H9 (cell line): ENCODE results near the gene AP4S1. TPM values are rescaled to one million over a fixed set of nuclear protein-coding genes. Genes with fewer than 3 reads are reported as not detected.

Experiments used
- DNase-seq: peaks from one replicate; pipeline ENCODE4 v3.0.0-alpha.2; 2017
- H2AFZ ChIP-seq: one replicate; pipeline ENCODE4 v1.6.1; 2013; ENCODE audit warnings: mild to moderate bottlenecking, low read length, control low read depth, moderate library complexity
- H2AK5ac ChIP-seq: 2 replicates; pipeline ENCODE4 v1.6.1; 2013; ENCODE audit warnings: low read length, control low read depth, mixed read lengths; ENCODE audit not compliant: insufficient read length
- H2BK120ac ChIP-seq: one replicate; pipeline ENCODE4 v1.6.1; 2013; ENCODE audit warnings: low read depth, mild to moderate bottlenecking, low read length, control low read depth, inconsistent platforms; ENCODE audit not compliant: poor library complexity, severe bottlenecking
- H2BK12ac ChIP-seq: 2 replicates; pipeline ENCODE4 v1.6.1; 2013; ENCODE audit warnings: low read length, control low read depth, mixed read lengths, low read depth; ENCODE audit not compliant: insufficient read length
- H2BK15ac ChIP-seq: 2 replicates; pipeline ENCODE4 v1.6.1; 2013; ENCODE audit warnings: low read depth, low read length, control low read depth
- H2BK20ac ChIP-seq: one replicate; pipeline ENCODE4 v1.6.1; 2013; ENCODE audit warnings: low read depth, mild to moderate bottlenecking, low read length, control low read depth, inconsistent platforms; ENCODE audit not compliant: poor library complexity, severe bottlenecking
- H2BK5ac ChIP-seq: 2 replicates; pipeline ENCODE4 v1.6.1; 2013; ENCODE audit warnings: low read length, control low read depth, mixed read lengths; ENCODE audit not compliant: insufficient read length
- H3K14ac ChIP-seq: 2 replicates; pipeline ENCODE4 v1.6.1; 2013; ENCODE audit warnings: low read length, control low read depth; ENCODE audit not compliant: insufficient read depth
- H3K18ac ChIP-seq: 2 replicates; pipeline ENCODE4 v1.6.1; 2013; ENCODE audit warnings: low read depth, mild to moderate bottlenecking, mixed read lengths, low read length, control low read depth; ENCODE audit not compliant: insufficient read length
- H3K23ac ChIP-seq: 2 replicates; pipeline ENCODE4 v1.6.1; 2013; ENCODE audit warnings: low read length, control low read depth, mixed read lengths, low read depth; ENCODE audit not compliant: insufficient read length
- H3K23me2 ChIP-seq: 2 replicates; pipeline ENCODE4 v1.6.1; 2013; ENCODE audit warnings: low read depth, mild to moderate bottlenecking, mixed read lengths, low read length, control low read depth; ENCODE audit not compliant: insufficient read length, poor library complexity, severe bottlenecking
- H3K27ac ChIP-seq: 2 replicates; pipeline ENCODE4 v1.5.1; 2013; ENCODE audit warnings: low read length, control low read depth, mixed read lengths, low read depth; ENCODE audit not compliant: insufficient read length
- H3K27me3 ChIP-seq: 2 replicates; pipeline ENCODE4 v1.6.1; 2013; ENCODE audit warnings: low read length, control low read depth, inconsistent platforms; ENCODE audit not compliant: insufficient read depth
- H3K4ac ChIP-seq: 2 replicates; pipeline ENCODE4 v1.6.1; 2013; ENCODE audit warnings: low read depth, mild to moderate bottlenecking, control low read depth, inconsistent platforms, low read length, moderate library complexity
- H3K4me1 ChIP-seq: 2 replicates; pipeline ENCODE4 v1.6.1; 2013; ENCODE audit warnings: low read length, control low read depth, inconsistent platforms; ENCODE audit not compliant: insufficient read depth
- H3K4me2 ChIP-seq: 2 replicates; pipeline ENCODE4 v1.6.1; 2013; ENCODE audit warnings: low read length, control low read depth, mixed read lengths; ENCODE audit not compliant: insufficient read length, insufficient read depth
- H3K56ac ChIP-seq: 2 replicates; pipeline ENCODE4 v1.6.1; 2013; ENCODE audit warnings: low read depth, mild to moderate bottlenecking, mixed read lengths, low read length, control low read depth; ENCODE audit not compliant: insufficient read length
- H3K79me1 ChIP-seq: 2 replicates; pipeline ENCODE4 v1.6.1; 2013; ENCODE audit warnings: low read depth, mild to moderate bottlenecking, moderate library complexity, low read length, control low read depth, inconsistent platforms; ENCODE audit not compliant: insufficient read depth, poor library complexity, severe bottlenecking
- H3K79me2 ChIP-seq: 2 replicates; pipeline ENCODE4 v1.6.1; 2013; ENCODE audit warnings: low read length, control low read depth, inconsistent platforms; ENCODE audit not compliant: insufficient read depth
- H3K9ac ChIP-seq: 2 replicates; pipeline ENCODE4 v1.6.1; 2013; ENCODE audit warnings: low read length, control low read depth, mixed read lengths; ENCODE audit not compliant: insufficient read length; ENCODE audit errors: extremely low read depth
- H3K9me3 ChIP-seq: one replicate; pipeline ENCODE4 v1.6.1; 2013; ENCODE audit warnings: low read depth, low read length, inconsistent platforms; ENCODE audit not compliant: control insufficient read depth
- H3T11ph ChIP-seq: one replicate; pipeline ENCODE4 v1.6.1; 2013; ENCODE audit warnings: mild to moderate bottlenecking, low read length, control low read depth, inconsistent platforms
- H4K20me1 ChIP-seq: one replicate; pipeline ENCODE4 v1.6.1; 2013; ENCODE audit not compliant: control insufficient read depth, insufficient read length, insufficient read depth
- H4K5ac ChIP-seq: 2 replicates; pipeline ENCODE4 v1.6.1; 2013; ENCODE audit warnings: low read depth, mild to moderate bottlenecking, mixed read lengths, low read length, control low read depth; ENCODE audit not compliant: insufficient read length
- H4K8ac ChIP-seq: replicated peaks from 2 replicates; pipeline ENCODE4 v1.6.1; 2013; ENCODE audit warnings: low read length, control low read depth, mixed read lengths, low read depth; ENCODE audit not compliant: insufficient read length
- H4K91ac ChIP-seq: 2 replicates; pipeline ENCODE4 v1.6.1; 2013; ENCODE audit warnings: low read depth, mild to moderate bottlenecking, moderate library complexity, mixed read lengths, low read length, control low read depth; ENCODE audit not compliant: insufficient read length
- H3K27ac Mint-ChIP-seq, 3 experiments: 2 replicates in 2 of 3; 3 replicates in 1 of 3; pipeline ENCODE4 v1.8.0; 2020 to 2021; ENCODE audit warnings: mixed read lengths in 3 of 3, mild to moderate bottlenecking in 1 of 3, moderate library complexity in 1 of 3
- H3K27me3 Mint-ChIP-seq: 2 replicates; pipeline ENCODE4 v1.8.0; 2021; ENCODE audit warnings: low read depth, mild to moderate bottlenecking, moderate library complexity, mixed read lengths
- H3K36me3 Mint-ChIP-seq, 3 experiments: 2 replicates in 2 of 3; 3 replicates in 1 of 3; pipeline ENCODE4 v1.8.0; 2020 to 2021; ENCODE audit warnings: low read depth in 3 of 3, mixed read lengths in 3 of 3; ENCODE audit not compliant: insufficient read depth in 1 of 3
- H3K4me1 Mint-ChIP-seq, 2 experiments: 2 replicates each; pipeline ENCODE4 v1.8.0; 2020; ENCODE audit warnings: mixed read lengths in 2 of 2
- H3K4me3 Mint-ChIP-seq, 2 experiments: 2 replicates in 1 of 2; 3 replicates in 1 of 2; pipeline ENCODE4 v1.8.0; 2020 to 2021; ENCODE audit warnings: mild to moderate bottlenecking in 2 of 2, mixed read lengths in 2 of 2, moderate library complexity in 1 of 2
- H3K9me3 Mint-ChIP-seq, 2 experiments: 2 replicates in 1 of 2; 3 replicates in 1 of 2; pipeline ENCODE4 v1.8.0; 2020; ENCODE audit warnings: mild to moderate bottlenecking in 2 of 2, mixed read lengths in 2 of 2, moderate library complexity in 1 of 2
- WGBS: extraction: QIAGEN DNeasy Blood & Tissue Kit; methylation state at CpG from one replicate; pipeline ENCODE4 v1.1.7; 2013; ENCODE audit warnings: missing lambda C conversion rate, low lambda C conversion rate, mixed read lengths; ENCODE audit not compliant: insufficient read length; ENCODE audit errors: extremely low coverage; 5-methylcytosine and 5-hydroxymethylcytosine counted together
- total RNA-seq: library from RNA; stranded (reverse); gene quantifications from 2 replicates; pipeline ENCODE4 v1.2.1, GENCODE V29; 2021
- TF ChIP-seq, protein P1 (sequence below): fragments of 200-600 bp; sonication (generic); conservative IDR thresholded peaks from 3 replicates; pipeline ENCODE4 v1.8.0; 2021; ENCODE audit warnings: antibody characterized with exemption, mild to moderate bottlenecking

AP4S1 gene
- total RNA-seq, 1 experiment from 2014 or later: 13.7 TPM

DNA sequence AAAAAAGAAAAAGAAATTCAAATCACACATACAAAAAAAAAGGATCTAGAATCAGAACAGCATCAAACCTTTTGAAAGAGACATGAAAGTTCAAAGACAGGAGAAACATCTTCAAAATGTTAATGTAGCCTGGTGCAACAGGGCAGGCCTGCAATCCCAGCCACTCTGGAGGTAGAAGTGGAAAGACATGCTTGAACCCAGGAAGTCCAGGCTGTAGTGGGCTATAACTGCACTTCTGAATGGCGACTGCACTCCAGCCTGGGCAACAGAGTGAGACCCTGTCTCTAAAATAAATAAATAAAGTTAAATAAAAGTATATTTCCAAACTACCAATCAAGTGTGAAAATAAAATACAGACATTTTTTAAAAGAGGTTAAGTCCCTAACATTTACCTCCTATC, 18.7 kb upstream of the AP4S1 start:
- H2BK5ac ChIP-seq: no peak overlapping the region
- H3K4ac ChIP-seq: no peak overlapping the region
- H3K56ac ChIP-seq: no peak overlapping the region
- H2BK12ac ChIP-seq: no peak overlapping the region
- H2BK120ac ChIP-seq: no peak overlapping the region
- H2AFZ ChIP-seq: no peak overlapping the region
- peaks cover 18% of the 10 kb centered on the region for H3K79me1 ChIP-seq
- H3K27ac ChIP-seq: no peak overlapping the region
- no peak overlapping the region for H3T11ph ChIP-seq
- H2BK20ac ChIP-seq: no peak overlapping the region
- H3K27me3 ChIP-seq: no peaks in the 10 kb centered on the region; the same call in 1 of the 2 replicates
- H3K9me3 Mint-ChIP-seq: no peaks in the 10 kb centered on the region
- no peak for DNase-seq
- H4K8ac ChIP-seq: no peak overlapping the region
- H3K4me2 ChIP-seq: no peak overlapping the region
- no CpG with 5 or more reads among the region's 1 CpG for WGBS
- H3K9me3 ChIP-seq: no peaks in the 10 kb centered on the region
- H3K14ac ChIP-seq: no peak overlapping the region
- peaks cover 17% of the 10 kb centered on the region; the same call in 1 of the 2 replicates for H3K79me2 ChIP-seq
- no peak overlapping the region for H3K9ac ChIP-seq
- H3K4me1 Mint-ChIP-seq: peaks cover 14 to 27% of the 10 kb centered on the region in 2 experiments
- H4K20me1 ChIP-seq: no peaks in the 10 kb centered on the region
- H3K4me3 Mint-ChIP-seq: no peak overlapping the region
- TF ChIP-seq, protein P1, sequence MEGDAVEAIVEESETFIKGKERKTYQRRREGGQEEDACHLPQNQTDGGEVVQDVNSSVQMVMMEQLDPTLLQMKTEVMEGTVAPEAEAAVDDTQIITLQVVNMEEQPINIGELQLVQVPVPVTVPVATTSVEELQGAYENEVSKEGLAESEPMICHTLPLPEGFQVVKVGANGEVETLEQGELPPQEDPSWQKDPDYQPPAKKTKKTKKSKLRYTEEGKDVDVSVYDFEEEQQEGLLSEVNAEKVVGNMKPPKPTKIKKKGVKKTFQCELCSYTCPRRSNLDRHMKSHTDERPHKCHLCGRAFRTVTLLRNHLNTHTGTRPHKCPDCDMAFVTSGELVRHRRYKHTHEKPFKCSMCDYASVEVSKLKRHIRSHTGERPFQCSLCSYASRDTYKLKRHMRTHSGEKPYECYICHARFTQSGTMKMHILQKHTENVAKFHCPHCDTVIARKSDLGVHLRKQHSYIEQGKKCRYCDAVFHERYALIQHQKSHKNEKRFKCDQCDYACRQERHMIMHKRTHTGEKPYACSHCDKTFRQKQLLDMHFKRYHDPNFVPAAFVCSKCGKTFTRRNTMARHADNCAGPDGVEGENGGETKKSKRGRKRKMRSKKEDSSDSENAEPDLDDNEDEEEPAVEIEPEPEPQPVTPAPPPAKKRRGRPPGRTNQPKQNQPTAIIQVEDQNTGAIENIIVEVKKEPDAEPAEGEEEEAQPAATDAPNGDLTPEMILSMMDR: no peak
- no peaks in the 10 kb centered on the region for H3K23me2 ChIP-seq
- H4K5ac ChIP-seq: no peak overlapping the region
- H3K18ac ChIP-seq: no peak overlapping the region
- H2AK5ac ChIP-seq: no peak overlapping the region
- no peak overlapping the region for H3K23ac ChIP-seq
- no peaks in the 10 kb centered on the region for H3K27me3 Mint-ChIP-seq
- H2BK15ac ChIP-seq: no peak overlapping the region
- peaks cover 2 to 18% (median 10%) of the 10 kb centered on the region in 3 experiments; a peak in 6 of 7 replicates for H3K36me3 Mint-ChIP-seq
- H4K91ac ChIP-seq: no peak overlapping the region
- H3K27ac Mint-ChIP-seq: peak overlapping the region in 2 of 3 experiments; percentile 25 to 76; a peak in 2 of 7 replicates
- H3K4me1 ChIP-seq: no peaks in the 10 kb centered on the region; the same call in 1 of the 2 replicates
